GM18909 (cell line): ENCODE measurements around the gene RUBCN.
"Not testable (repeated sequence)": the region's sequence is repeated elsewhere in the genome, so short reads cannot be mapped to it uniquely, and the experiment has no call there.

Source experiments
- ATAC-seq: cut with Tn5 transposase; IDR thresholded peaks from one replicate; pipeline ENCODE4 v1.9.1; 2021; ENCODE audit warnings: mild to moderate bottlenecking; ENCODE audit not compliant: unreplicated experiment, poor library complexity

The RUBCN gene

GRCh38 chr3:197626404-197627157, 110.1 kb downstream of the RUBCN start:
- ATAC-seq = peak; percentile 25

DNA sequence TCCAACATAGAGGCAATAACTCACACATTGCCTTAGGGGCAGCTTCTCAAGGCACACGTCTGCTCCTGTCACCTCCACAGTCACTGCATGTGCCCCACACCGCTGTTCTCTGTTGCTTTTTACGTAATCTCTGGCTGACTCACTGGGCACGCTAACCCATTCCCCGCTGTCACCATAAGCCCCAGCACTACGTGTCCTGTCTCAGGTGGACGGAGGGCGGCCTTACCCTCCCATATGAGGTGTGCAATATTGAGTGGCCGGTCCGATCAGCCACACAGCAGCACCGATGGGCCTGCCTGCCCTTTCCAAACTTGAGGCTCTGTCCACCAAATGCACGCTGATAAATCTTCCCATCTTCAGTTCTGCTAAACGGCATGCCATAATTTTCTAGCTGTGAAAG, 115.2 kb downstream of the RUBCN start:
- ATAC-seq = not testable (repeated sequence)
